ENCODE data around the gene ASNS. TPM values are rescaled to one million over a fixed set of nuclear protein-coding genes. Genes with fewer than 3 reads are reported as not detected.
"Not testable (repeated sequence)": the region's sequence is repeated elsewhere in the genome, so short reads cannot be mapped to it uniquely, and the experiment has no call there.

The ASNS gene
- total and polyA plus RNA-seq, 11 donors = 5.3 to 18.6 (median 10.1) TPM

- Histone ChIP-seq H3K36me3 (peaks cover 0 to 52% (median 35%) of the 10 kb centered on the region in 9 donors), H3K9me3 (no peaks in the 10 kb centered on the region), H3K4me1 (no peaks in the 10 kb centered on the region), H3K27ac (peak overlapping the region in 2 of 12 donors; percentile 27 to 43), H3K4me3 (no peak overlapping the region), H3K27me3 (no peaks in the 10 kb centered on the region)
- WGBS, 4 donors = 36 to 57% (median 46%) methylated on average over 2 of the region's 2 CpGs
- DNase-seq (peak in 3 of 5 donors; percentile 30 to 43 (median 39)), ATAC-seq (peak; percentile 69 to 97 (median 84))
- no peak for TF ChIP-seq POLR2A (IDR thresholded peaks at IDR 0.05)
- TF ChIP-seq, protein P1, sequence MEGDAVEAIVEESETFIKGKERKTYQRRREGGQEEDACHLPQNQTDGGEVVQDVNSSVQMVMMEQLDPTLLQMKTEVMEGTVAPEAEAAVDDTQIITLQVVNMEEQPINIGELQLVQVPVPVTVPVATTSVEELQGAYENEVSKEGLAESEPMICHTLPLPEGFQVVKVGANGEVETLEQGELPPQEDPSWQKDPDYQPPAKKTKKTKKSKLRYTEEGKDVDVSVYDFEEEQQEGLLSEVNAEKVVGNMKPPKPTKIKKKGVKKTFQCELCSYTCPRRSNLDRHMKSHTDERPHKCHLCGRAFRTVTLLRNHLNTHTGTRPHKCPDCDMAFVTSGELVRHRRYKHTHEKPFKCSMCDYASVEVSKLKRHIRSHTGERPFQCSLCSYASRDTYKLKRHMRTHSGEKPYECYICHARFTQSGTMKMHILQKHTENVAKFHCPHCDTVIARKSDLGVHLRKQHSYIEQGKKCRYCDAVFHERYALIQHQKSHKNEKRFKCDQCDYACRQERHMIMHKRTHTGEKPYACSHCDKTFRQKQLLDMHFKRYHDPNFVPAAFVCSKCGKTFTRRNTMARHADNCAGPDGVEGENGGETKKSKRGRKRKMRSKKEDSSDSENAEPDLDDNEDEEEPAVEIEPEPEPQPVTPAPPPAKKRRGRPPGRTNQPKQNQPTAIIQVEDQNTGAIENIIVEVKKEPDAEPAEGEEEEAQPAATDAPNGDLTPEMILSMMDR (IDR thresholded peaks at IDR 0.05) = no peak
- intact Hi-C loops (cut with DNase I) = no loop called here
Measured at GRCh38 chr7:97851683-97852082, 20.5 kb downstream of the ASNS start.

GRCh38 chr7:97850262-97851031, 21.8 kb downstream of the ASNS start:
- H3K36me3 ChIP-seq = peaks cover 0 to 41% (median 35%) of the 10 kb centered on the region in 9 donors
- DNase-seq; H3K27me3 ChIP-seq; H3K27ac ChIP-seq; intact Hi-C loops (cut with DNase I); H3K4me1 ChIP-seq; ATAC-seq; H3K9me3 ChIP-seq; H3K4me3 ChIP-seq: not testable (repeated sequence)
- WGBS, 4 donors = 86 to 100% (median 91%) methylated on average over 2 of the region's 4 CpGs

- Histone ChIP-seq H3K4me1 (no peaks in the 10 kb centered on the region), H3K27me3 (no peaks in the 10 kb centered on the region), H3K4me3 (no peak overlapping the region), H3K9me3 (no peaks in the 10 kb centered on the region), H3K36me3 (peaks cover 0 to 16% (median 11%) of the 10 kb centered on the region in 9 donors), H3K27ac (no peak overlapping the region)
- 42 to 67% (median 58%) methylated on average over 5 of the region's 5 CpGs for WGBS, 4 donors
- TF ChIP-seq, protein P1 (IDR thresholded peaks at IDR 0.05) = no peak
- TF ChIP-seq POLR2A (IDR thresholded peaks at IDR 0.05) = no peak
- ATAC-seq (no peak), DNase-seq (no peak)
- intact Hi-C loops (cut with DNase I) = no loop called here
Measured at GRCh38 chr7:97847791-97848190, 24.4 kb downstream of the ASNS start.

DNA sequence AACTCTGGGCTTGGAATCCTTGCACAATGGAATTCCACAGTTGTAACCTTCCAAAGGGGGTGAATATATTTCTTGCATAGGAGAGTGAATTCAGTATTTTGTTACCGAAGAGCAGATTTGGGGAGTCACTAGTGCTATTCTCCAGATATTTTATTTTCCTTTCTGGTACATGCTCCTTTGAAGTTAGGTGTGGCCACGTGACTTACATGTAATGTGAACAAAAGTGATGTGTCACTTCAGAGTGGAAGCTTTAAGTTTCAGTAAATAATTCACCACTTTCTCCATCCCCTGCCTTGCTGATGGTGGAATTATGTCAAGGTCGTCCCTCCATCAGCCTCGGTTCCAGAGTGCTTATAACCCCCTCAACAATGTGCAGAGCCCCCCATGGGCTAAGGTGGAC, 25.3 kb downstream of the ASNS start:
- H3K36me3 ChIP-seq = peaks cover 0 to 7% (median 2%) of the 10 kb centered on the region in 9 donors
- no peak overlapping the region for H3K27ac ChIP-seq
- H3K4me1 ChIP-seq = no peaks in the 10 kb centered on the region
- no peak overlapping the region for H3K4me3 ChIP-seq
- DNase-seq = no peak
- 59 to 74% (median 64%) methylated on average over 4 of the region's 4 CpGs for WGBS, 4 donors
- TF ChIP-seq, protein P1 (IDR thresholded peaks at IDR 0.05) = no peak
- no peak for TF ChIP-seq POLR2A (IDR thresholded peaks at IDR 0.05)
- intact Hi-C loops (cut with DNase I) = no loop called here
- ATAC-seq = no peak
- H3K27me3 ChIP-seq = no peaks in the 10 kb centered on the region
- no peaks in the 10 kb centered on the region for H3K9me3 ChIP-seq
